CD4-positive, alpha-beta memory T cell (primary cell): ENCODE data around the gene MAML2. TPM values are rescaled to one million over a fixed set of nuclear protein-coding genes. Genes with fewer than 3 reads are reported as not detected.
A peak's percentile ranks its signal among the peaks of the same experiment; 100 is the strongest.

Source experiments
- CTCF ChIA-PET: fragments of 350-600 bp; sonication (Branson Sonifier 250); formaldehyde crosslinking; loops from one replicate; lab custom pipeline; 2021; ENCODE audit warnings: inconsistent platforms; ENCODE audit not compliant: partially characterized antibody; lab: Charles Lee
- POLR2A ChIA-PET: fragments of 350-600 bp; sonication (Branson Sonifier 250); formaldehyde crosslinking; loops from one replicate; lab custom pipeline; 2021; ENCODE audit not compliant: partially characterized antibody; lab: Charles Lee
- DNase-seq, 5 donors: peaks; one replicate each; pipeline versions ENCODE4 v3.0.0 to v3.0.0-alpha.2; 2020 to 2022; ENCODE audit warnings: mixed read lengths in 1 of 5
- H3K27ac ChIP-seq: one replicate; pipeline ENCODE4 v1.7.0; 2013; ENCODE audit warnings: low read depth, low read length
- H3K27me3 ChIP-seq: 2 replicates; pipeline ENCODE4 v1.7.0; 2013; ENCODE audit warnings: mild to moderate bottlenecking, low read length, moderate library complexity; ENCODE audit not compliant: insufficient read depth
- H3K36me3 ChIP-seq: 2 replicates; pipeline ENCODE4 v1.7.0; 2013; ENCODE audit warnings: mild to moderate bottlenecking, low read length, moderate library complexity; ENCODE audit not compliant: insufficient read depth
- H3K4me1 ChIP-seq: 2 replicates; pipeline ENCODE4 v1.7.0; 2013; ENCODE audit warnings: mild to moderate bottlenecking, low read length, moderate library complexity; ENCODE audit not compliant: insufficient read depth
- H3K4me3 ChIP-seq, 2 donors: one replicate each; pipeline ENCODE4 v1.7.0; 2013; ENCODE audit warnings: low read length in 2 of 2, mild to moderate bottlenecking in 1 of 2
- H3K9me3 ChIP-seq, 2 donors: one replicate each; pipeline ENCODE4 v1.7.0; 2013; ENCODE audit warnings: low read length in 2 of 2, control low read depth in 1 of 2; ENCODE audit not compliant: control insufficient read depth in 1 of 2
- H3K27ac Mint-ChIP-seq, 7 donors: one replicate each; pipeline ENCODE4 v1.8.0; 2020 to 2021; ENCODE audit warnings: mixed read lengths in 7 of 7, mild to moderate bottlenecking in 6 of 7, inconsistent platforms in 3 of 7, moderate library complexity in 3 of 7
- H3K27me3 Mint-ChIP-seq, 2 donors: one replicate each; pipeline ENCODE4 v1.8.0; 2020 to 2021; ENCODE audit warnings: mixed read lengths in 2 of 2
- H3K36me3 Mint-ChIP-seq, 2 donors: one replicate each; pipeline ENCODE4 v1.8.0; 2020 to 2021; ENCODE audit warnings: mixed read lengths in 2 of 2, inconsistent platforms in 1 of 2, mild to moderate bottlenecking in 1 of 2
- H3K4me1 Mint-ChIP-seq, 4 donors: one replicate each; pipeline ENCODE4 v1.8.0; 2020 to 2021; ENCODE audit warnings: mixed read lengths in 4 of 4, mild to moderate bottlenecking in 1 of 4
- H3K4me3 Mint-ChIP-seq, 8 donors: one replicate each; pipeline ENCODE4 v1.8.0; 2020 to 2021; ENCODE audit warnings: mixed read lengths in 8 of 8, mild to moderate bottlenecking in 7 of 8, moderate library complexity in 6 of 8, inconsistent platforms in 3 of 8
- H3K9me3 Mint-ChIP-seq, 8 donors: one replicate each; pipeline ENCODE4 v1.8.0; 2020 to 2021; ENCODE audit warnings: mixed read lengths in 8 of 8, mild to moderate bottlenecking in 5 of 8, inconsistent platforms in 3 of 8, moderate library complexity in 1 of 8
- intact Hi-C: fragments of 100-400 bp; cut with micrococcal nuclease; formaldehyde crosslinking; loops from one replicate; pipeline ENCODE4 v1.15.1; 2023
- polyA plus RNA-seq, 2 donors: library from polyadenylated mRNA; unstranded; fragments of 300-500 nt; fragmentation: Illumina TruSeq; gene quantifications; one replicate each; pipeline ENCODE4 v1.2.3, GENCODE V29; 2021
- total RNA-seq, 2 experiments: library from RNA; stranded (reverse); gene quantifications; one replicate each; pipeline ENCODE4 v1.2.3, GENCODE V29; 2021

MAML2 gene
- total and polyA plus RNA-seq, 4 experiments from 2014 or later, result 1.6 to 38.3 (median 25.5) TPM

DNA sequence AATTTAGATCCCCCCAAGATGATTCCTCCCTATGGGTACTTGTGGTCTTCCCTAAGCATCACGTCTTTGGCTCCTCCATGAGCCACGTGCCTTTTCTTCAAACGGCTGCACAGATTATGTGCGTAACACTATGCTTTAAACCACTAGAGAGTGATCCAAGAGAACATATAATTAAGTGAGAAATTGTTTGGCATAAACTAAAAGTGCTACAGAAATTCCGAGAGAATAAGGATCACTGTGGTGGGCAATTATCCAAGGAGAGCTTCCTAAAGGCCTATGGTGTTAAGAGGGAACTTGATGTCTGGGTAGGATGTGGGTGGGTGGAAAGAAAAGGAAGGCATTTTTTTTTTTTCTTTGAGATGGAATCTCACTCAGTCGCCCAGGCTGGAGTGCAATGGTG is 110.9 kb downstream of the MAML2 start:
- no peak for DNase-seq
- H3K4me1 ChIP-seq, result peaks cover 44% of the 10 kb centered on the region
- ChIA-PET CTCF (interaction anchor here (1.1 kb wide), 1 partner anchor 12 kb away, joined by 3 read pairs; no protein-coding TSS in a partner anchor), POLR2A (interaction anchor here (1.3 kb wide), 1 partner anchor 17 kb away, joined by 3 read pairs; no protein-coding TSS in a partner anchor)
- H3K9me3 Mint-ChIP-seq, result no peaks in the 10 kb centered on the region
- no peak overlapping the region for H3K4me3 ChIP-seq
- H3K27me3 Mint-ChIP-seq, result no peaks in the 10 kb centered on the region
- no peak overlapping the region for H3K4me3 Mint-ChIP-seq
- H3K36me3 Mint-ChIP-seq, result peaks cover 13 to 18% of the 10 kb centered on the region in 2 donors
- no peaks in the 10 kb centered on the region for H3K9me3 ChIP-seq
- H3K4me1 Mint-ChIP-seq, result peaks cover 47 to 76% (median 61%) of the 10 kb centered on the region in 4 donors
- no peaks in the 10 kb centered on the region for H3K36me3 ChIP-seq
- H3K27ac Mint-ChIP-seq, result peak overlapping the region in 2 of 7 donors; percentile 7 to 35
- H3K27me3 ChIP-seq, result no peaks in the 10 kb centered on the region
- no peak overlapping the region for H3K27ac ChIP-seq
- intact Hi-C loops, result no loop called here

DNA sequence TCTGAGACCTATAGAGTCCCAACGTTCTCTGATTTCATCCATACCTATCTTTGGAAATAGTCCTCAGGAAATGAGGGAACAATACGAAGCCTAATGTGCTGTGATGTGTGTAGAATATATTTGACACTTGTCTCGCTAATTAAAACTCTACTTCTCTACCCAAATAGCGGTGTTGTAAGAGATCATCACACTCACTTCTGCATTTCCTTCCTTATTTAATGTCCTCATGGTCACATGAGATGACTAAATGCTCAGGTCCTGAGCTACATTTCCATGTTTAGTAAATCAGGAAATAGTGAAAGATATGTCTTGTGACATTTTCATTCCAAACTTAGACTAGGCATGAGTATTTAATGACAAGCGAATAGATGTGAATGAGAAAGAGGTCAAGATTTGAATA is 112.3 kb downstream of the MAML2 start:
- peaks cover 39% of the 10 kb centered on the region for H3K4me1 ChIP-seq
- no peak overlapping the region for H3K4me3 ChIP-seq
- H3K27me3 Mint-ChIP-seq, result no peaks in the 10 kb centered on the region
- no peaks in the 10 kb centered on the region for H3K9me3 ChIP-seq
- no peaks in the 10 kb centered on the region for H3K36me3 ChIP-seq
- H3K27ac Mint-ChIP-seq, result no peak overlapping the region
- H3K9me3 Mint-ChIP-seq, result no peaks in the 10 kb centered on the region
- no peaks in the 10 kb centered on the region for H3K27me3 ChIP-seq
- no peak overlapping the region for H3K4me3 Mint-ChIP-seq
- CTCF ChIA-PET, result interaction anchor here (0.9 to 1.9 kb wide), 5 partner anchors 10 to 112 kb away, joined by 3 to 5 read pairs (median 3); partner anchors contain the start of gene MAML2
- no peak overlapping the region for H3K27ac ChIP-seq
- H3K36me3 Mint-ChIP-seq, result peaks cover 13 to 18% of the 10 kb centered on the region in 2 donors
- H3K4me1 Mint-ChIP-seq, result peaks cover 47 to 79% (median 64%) of the 10 kb centered on the region in 4 donors
- POLR2A ChIA-PET, result interaction anchor here (1.4 kb wide), 2 partner anchors 12 to 25 kb away, joined by 4 read pairs; no protein-coding TSS in a partner anchor
- DNase-seq, result no peak
- intact Hi-C loops, result no loop called here

DNA sequence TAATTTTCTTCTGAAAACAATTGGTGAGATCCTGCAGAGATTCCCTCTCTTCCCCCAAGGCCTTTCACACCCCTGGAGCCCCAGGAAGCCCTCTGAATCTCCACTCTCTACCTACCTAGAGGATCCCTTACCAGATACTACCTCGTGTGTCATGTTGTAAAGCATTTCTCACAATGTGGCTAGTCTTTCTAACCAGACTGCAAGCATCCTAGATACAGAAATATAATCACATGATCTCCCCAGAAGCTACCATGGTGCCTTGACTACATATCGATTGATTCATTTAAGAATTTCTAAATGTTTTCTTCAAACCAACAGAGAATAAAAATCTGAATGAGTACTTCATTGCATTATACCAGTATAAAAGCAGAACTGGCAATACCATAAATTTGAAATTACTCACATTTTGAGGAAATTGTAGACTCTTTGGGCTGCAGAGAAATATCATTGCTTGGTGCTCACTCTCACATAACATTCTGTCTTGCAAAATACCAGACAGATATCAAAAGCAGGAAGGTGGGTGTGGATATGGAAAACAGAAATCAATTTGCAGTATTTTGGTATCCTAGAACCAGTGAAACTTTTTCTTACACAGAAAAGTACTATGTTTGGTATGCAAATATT is 113.5 kb downstream of the MAML2 start:
- no peaks in the 10 kb centered on the region for H3K9me3 Mint-ChIP-seq
- Histone ChIP-seq H3K27me3 (no peaks in the 10 kb centered on the region), H3K36me3 (no peaks in the 10 kb centered on the region), H3K4me3 (no peak overlapping the region), H3K9me3 (no peaks in the 10 kb centered on the region), H3K27ac (no peak overlapping the region), H3K4me1 (peaks cover 43% of the 10 kb centered on the region)
- H3K36me3 Mint-ChIP-seq, result peaks cover 13 to 17% of the 10 kb centered on the region in 2 donors
- peak overlapping the region in 5 of 8 donors; percentile 9 to 69 (median 36) for H3K4me3 Mint-ChIP-seq
- H3K27me3 Mint-ChIP-seq, result no peaks in the 10 kb centered on the region
- H3K4me1 Mint-ChIP-seq, result peaks cover 51 to 79% (median 64%) of the 10 kb centered on the region in 4 donors
- peak overlapping the region; percentile 7 to 89 (median 49) for H3K27ac Mint-ChIP-seq
- no peak for DNase-seq
- intact Hi-C loops, result no loop called here
- CTCF ChIA-PET, result interaction anchor here (0.7 to 1.9 kb wide), 5 partner anchors 8 to 114 kb away, joined by 3 to 5 read pairs (median 3); partner anchors contain the start of gene MAML2
- POLR2A ChIA-PET, result interaction anchor here (1.0 to 6.4 kb wide), 4 partner anchors 14 to 113 kb away, joined by 3 to 27 read pairs (median 4); partner anchors contain the start of gene MAML2

DNA sequence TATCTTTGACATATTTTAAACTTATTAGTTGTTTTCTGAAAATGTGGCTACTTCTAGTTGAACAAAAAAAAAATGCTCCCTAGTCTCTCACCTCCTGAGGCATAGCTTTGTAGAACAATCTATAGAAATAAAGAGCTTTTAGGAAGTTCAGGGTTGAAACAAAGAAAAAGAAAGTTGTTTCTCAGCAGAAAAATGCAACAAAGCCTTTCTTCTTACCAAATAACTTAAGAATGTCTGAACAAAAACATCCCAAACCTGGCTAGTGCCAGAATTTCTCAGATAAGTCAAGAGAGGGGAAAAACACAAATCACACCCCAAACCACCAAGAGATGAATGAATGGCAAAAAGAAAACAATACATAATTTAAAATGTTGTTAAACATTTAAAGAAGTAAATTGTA is 114.1 kb downstream of the MAML2 start:
- H3K9me3 ChIP-seq, result no peaks in the 10 kb centered on the region
- POLR2A ChIA-PET, result interaction anchor here (1.1 to 6.4 kb wide), 2 partner anchors 9 to 114 kb away, joined by 5 to 27 read pairs; partner anchors contain the start of gene MAML2
- CTCF ChIA-PET, result interaction anchor here (0.7 to 1.1 kb wide), 2 partner anchors 8 to 114 kb away, joined by 3 read pairs; partner anchors contain the start of gene MAML2
- peaks cover 47% of the 10 kb centered on the region for H3K4me1 ChIP-seq
- DNase-seq, result no peak
- Mint-ChIP-seq H3K9me3 (no peaks in the 10 kb centered on the region), H3K27ac (peak overlapping the region; percentile 30 to 92 (median 74)), H3K4me3 (peak overlapping the region in 3 of 8 donors; percentile 38 to 53 (median 43)), H3K36me3 (peaks cover 16 to 18% of the 10 kb centered on the region in 2 donors), H3K27me3 (no peaks in the 10 kb centered on the region), H3K4me1 (peaks cover 53 to 79% (median 66%) of the 10 kb centered on the region in 4 donors)
- no peaks in the 10 kb centered on the region for H3K36me3 ChIP-seq
- H3K4me3 ChIP-seq, result no peak overlapping the region
- H3K27me3 ChIP-seq, result no peaks in the 10 kb centered on the region
- H3K27ac ChIP-seq, result no peak overlapping the region
- intact Hi-C loops, result no loop called here

DNA sequence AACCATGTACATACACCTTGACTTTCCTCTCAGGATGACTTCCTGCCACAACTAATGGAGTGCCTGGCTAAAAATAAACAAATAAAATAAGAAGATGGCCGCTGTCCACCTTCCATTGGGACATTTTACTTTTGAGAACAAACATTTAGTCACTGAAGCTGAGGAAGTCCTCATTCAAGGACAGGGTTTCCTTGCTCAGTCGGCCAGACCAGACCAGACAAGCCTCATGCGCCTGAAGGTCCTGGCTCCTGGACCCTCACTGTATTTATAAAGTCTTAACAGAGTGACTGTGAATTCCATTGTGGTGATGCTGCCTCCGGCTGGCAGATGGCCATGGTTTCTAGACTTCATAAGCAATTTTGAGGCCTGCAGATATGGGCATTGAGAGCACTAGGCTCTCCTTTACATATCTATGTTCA is 114.5 kb downstream of the MAML2 start:
- POLR2A ChIA-PET, result interaction anchor here (0.8 to 6.4 kb wide), 6 partner anchors 9 to 114 kb away, joined by 3 to 30 read pairs (median 4); partner anchors contain the start of gene MAML2
- no peak overlapping the region for H3K27ac ChIP-seq

DNA sequence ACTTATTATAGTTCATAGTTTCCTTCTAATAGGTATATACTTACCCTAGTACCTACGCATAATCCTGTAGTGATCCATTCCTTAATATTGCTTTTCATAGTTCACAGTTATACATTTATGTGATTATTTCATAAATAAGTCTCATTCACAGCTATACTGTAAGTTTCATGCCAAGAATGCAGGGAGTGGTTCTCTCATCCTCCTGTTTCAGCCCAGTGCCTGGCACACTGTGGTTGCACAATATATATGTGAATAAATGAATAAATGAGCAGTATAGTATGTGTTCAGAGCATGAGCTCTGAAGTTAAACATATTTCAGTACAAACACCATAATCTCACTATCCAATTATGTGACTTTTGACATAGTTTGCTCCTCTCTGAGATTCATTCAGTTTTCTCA is 115.8 kb downstream of the MAML2 start:
- Histone ChIP-seq H3K4me3 (no peak overlapping the region), H3K27me3 (no peaks in the 10 kb centered on the region), H3K27ac (no peak overlapping the region), H3K9me3 (no peaks in the 10 kb centered on the region), H3K36me3 (no peaks in the 10 kb centered on the region), H3K4me1 (peaks cover 51% of the 10 kb centered on the region)
- H3K36me3 Mint-ChIP-seq, result peaks cover 16 to 24% of the 10 kb centered on the region in 2 donors
- peaks cover 56 to 85% (median 70%) of the 10 kb centered on the region in 4 donors for H3K4me1 Mint-ChIP-seq
- peak overlapping the region in 1 of 8 donors; percentile 27 for H3K4me3 Mint-ChIP-seq
- DNase-seq, result no peak
- intact Hi-C loops, result no loop called here
- H3K9me3 Mint-ChIP-seq, result no peaks in the 10 kb centered on the region
- POLR2A ChIA-PET, result interaction anchor here (1.1 to 6.4 kb wide), 9 partner anchors 11 to 162 kb away, joined by 3 to 30 read pairs (median 4); partner anchors contain the start of genes CCDC82, JRKL and MAML2
- CTCF ChIA-PET, result interaction anchor here (1.4 to 4.7 kb wide), 5 partner anchors 9 to 116 kb away, joined by 3 to 21 read pairs (median 5); partner anchors contain the start of gene MAML2
- H3K27ac Mint-ChIP-seq, result peak overlapping the region in 6 of 7 donors; percentile 4 to 61 (median 52)
- no peaks in the 10 kb centered on the region for H3K27me3 Mint-ChIP-seq

More for the DNA sequence above, 114.5 kb downstream of the MAML2 start:
- Mint-ChIP-seq H3K4me3 (no peak overlapping the region), H3K9me3 (no peaks in the 10 kb centered on the region), H3K36me3 (peaks cover 16 to 21% of the 10 kb centered on the region in 2 donors), H3K27me3 (no peaks in the 10 kb centered on the region), H3K27ac (peak overlapping the region in 6 of 7 donors; percentile 30 to 89 (median 48)), H3K4me1 (peaks cover 51 to 78% (median 66%) of the 10 kb centered on the region in 4 donors)
- no peak for DNase-seq
- H3K36me3 ChIP-seq, result no peaks in the 10 kb centered on the region
- H3K4me1 ChIP-seq, result peaks cover 47% of the 10 kb centered on the region
- CTCF ChIA-PET, result interaction anchor here (0.7 to 1.5 kb wide), 4 partner anchors 9 to 116 kb away, joined by 3 to 11 read pairs (median 3); partner anchors contain the start of gene MAML2
- intact Hi-C loops, result no loop called here
- H3K27me3 ChIP-seq, result no peaks in the 10 kb centered on the region
- H3K4me3 ChIP-seq, result no peak overlapping the region
- H3K9me3 ChIP-seq, result no peaks in the 10 kb centered on the region
